ENCODE results near the gene TPRN.
"Not testable (repeated sequence)": the region's sequence is repeated elsewhere in the genome, so short reads cannot be mapped to it uniquely, and the experiment has no call there.

The TPRN gene, protein sequence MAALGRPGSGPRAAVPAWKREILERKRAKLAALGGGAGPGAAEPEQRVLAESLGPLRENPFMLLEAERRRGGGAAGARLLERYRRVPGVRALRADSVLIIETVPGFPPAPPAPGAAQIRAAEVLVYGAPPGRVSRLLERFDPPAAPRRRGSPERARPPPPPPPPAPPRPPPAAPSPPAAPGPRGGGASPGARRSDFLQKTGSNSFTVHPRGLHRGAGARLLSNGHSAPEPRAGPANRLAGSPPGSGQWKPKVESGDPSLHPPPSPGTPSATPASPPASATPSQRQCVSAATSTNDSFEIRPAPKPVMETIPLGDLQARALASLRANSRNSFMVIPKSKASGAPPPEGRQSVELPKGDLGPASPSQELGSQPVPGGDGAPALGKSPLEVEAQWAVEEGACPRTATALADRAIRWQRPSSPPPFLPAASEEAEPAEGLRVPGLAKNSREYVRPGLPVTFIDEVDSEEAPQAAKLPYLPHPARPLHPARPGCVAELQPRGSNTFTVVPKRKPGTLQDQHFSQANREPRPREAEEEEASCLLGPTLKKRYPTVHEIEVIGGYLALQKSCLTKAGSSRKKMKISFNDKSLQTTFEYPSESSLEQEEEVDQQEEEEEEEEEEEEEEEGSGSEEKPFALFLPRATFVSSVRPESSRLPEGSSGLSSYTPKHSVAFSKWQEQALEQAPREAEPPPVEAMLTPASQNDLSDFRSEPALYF

GRCh38 chr9:137200311-137201204, at the start of gene TPRN:
TSS of gene TPRN (minus strand) at chr9:137200741. CDS start at chr9:137200711, 30 bp downstream.
- peak; percentile 96 for DNase-seq (ENCODE audit: low read depth)

- DNase-seq (ENCODE audit: low read depth), result no peak
Observed at GRCh38 chr9:137247916-137248175, 47.3 kb upstream of the TPRN start.

DNA sequence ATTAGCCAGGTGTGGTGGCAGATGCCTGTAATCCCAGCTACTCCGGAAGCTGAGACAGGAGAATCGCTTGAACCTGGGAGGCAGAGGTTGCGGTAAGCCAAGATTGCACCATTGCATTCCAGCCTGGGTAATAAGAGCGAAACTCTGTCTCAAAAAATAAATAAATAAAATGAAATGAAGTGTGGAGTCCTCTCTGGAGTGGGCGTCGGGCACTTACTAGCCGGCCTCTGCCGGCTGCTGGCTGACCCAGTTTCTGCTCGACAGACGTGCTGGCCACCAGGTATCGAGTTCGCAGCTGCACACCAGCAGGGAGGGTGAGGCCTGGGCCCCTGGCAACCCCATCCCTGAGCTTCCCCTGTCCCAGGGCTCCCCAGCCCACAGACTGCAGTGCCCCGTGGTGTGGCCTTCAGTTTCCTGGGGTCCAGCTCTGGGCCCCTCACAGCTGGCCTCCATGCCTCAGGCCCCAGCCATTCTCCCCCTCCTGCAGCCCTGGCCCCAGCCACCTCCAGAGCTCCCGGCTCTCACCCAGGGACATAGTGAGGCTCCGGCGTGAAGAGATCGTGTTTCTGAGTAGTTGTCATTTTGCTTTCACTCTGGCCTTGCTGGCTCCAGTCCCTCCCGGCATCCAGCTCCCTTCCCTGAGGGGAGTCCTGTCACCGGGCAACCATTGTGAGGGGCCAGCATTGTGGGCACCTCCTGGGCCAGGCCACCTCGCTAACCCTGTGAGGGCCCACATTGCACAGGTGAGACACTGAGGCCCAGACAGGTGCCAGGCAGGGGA, 46.8 kb upstream of the TPRN start:
- no peak for DNase-seq (ENCODE audit: low read depth)

- no peak for DNase-seq (ENCODE audit: low read depth)
Observed at GRCh38 chr9:137245450-137246421, 45.2 kb upstream of the TPRN start.

GRCh38 chr9:137244486-137245449, 44.2 kb upstream of the TPRN start:
- no peak for DNase-seq (ENCODE audit: low read depth)

DNA sequence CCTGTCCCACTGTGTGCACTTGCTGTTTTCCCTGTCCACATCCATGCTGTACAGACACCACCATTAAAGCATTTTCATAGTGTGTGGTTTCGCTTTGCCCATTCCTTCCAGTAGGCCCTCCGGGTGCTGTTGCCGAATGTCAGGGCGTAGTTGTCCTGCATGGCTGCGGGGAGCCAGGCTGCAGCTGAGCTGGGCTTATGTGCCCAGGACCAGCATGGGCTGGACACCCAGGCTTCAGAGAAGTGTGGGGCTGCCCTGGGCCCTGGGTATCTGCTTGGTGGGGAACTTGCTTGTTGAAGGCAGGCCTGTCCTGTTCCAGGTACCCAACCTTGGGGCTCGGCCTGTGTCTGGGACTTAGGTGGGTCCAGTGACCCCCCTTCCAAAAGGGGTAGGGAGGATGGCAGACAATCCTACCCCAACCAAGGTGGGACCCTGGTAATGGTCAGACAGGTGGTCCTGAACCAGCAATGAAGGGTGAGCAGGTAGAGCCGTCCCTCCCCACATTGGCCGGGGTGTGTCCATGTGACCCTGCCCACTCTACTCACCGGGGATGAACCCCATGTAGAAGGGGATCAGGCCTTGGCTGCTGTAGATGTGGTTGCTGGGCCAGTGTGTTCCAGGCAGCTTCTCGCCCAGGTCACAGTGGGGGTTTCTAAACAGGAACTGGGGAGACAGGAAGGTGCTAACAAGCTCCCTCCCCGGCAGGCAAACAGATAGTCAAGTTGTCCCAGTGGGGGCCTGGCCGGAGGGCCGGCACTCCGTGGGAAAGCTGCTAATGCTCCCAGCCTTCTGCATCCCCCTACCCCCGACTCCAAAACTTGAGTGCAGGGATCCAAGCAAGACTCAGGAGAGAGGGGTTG, 43.3 kb upstream of the TPRN start:
- DNase-seq (ENCODE audit: low read depth), result no peak

- DNase-seq (ENCODE audit: low read depth), result not testable (repeated sequence)
Observed at GRCh38 chr9:137243266-137243625, 42.7 kb upstream of the TPRN start.

DNA sequence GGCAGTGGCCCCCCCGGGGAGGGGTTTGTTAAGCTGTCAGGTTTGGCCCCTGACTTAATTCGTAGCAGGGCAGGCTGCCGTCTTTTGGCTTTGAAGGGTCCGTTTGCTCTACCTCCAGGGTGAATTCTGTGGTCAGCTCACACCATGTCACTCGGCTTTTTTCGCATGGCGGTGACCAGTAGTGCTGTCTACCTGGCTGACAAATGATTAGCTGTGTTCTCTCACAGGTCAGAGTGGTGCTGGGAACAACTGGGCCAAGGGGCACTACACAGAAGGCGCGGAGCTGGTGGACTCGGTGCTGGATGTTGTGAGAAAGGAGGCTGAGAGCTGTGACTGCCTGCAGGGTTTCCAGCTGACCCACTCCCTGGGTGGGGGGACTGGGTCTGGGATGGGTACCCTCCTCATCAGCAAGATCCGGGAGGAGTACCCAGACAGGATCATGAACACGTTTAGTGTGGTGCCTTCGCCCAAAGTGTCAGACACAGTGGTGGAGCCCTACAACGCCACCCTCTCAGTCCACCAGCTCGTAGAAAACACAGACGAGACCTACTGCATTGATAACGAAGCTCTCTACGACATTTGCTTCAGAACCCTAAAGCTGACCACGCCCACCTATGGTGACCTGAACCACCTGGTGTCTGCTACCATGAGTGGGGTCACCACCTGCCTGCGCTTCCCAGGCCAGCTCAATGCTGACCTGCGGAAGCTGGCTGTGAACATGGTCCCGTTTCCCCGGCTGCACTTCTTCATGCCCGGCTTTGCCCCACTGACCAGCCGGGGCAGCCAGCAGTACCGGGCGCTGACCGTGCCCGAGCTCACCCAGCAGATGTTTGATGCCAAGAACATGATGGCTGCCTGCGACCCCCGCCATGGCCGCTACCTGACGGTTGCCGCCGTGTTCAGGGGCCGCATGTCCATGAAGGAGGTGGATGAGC, 42.0 kb upstream of the TPRN start:
- no peak for DNase-seq (ENCODE audit: low read depth)

DNA sequence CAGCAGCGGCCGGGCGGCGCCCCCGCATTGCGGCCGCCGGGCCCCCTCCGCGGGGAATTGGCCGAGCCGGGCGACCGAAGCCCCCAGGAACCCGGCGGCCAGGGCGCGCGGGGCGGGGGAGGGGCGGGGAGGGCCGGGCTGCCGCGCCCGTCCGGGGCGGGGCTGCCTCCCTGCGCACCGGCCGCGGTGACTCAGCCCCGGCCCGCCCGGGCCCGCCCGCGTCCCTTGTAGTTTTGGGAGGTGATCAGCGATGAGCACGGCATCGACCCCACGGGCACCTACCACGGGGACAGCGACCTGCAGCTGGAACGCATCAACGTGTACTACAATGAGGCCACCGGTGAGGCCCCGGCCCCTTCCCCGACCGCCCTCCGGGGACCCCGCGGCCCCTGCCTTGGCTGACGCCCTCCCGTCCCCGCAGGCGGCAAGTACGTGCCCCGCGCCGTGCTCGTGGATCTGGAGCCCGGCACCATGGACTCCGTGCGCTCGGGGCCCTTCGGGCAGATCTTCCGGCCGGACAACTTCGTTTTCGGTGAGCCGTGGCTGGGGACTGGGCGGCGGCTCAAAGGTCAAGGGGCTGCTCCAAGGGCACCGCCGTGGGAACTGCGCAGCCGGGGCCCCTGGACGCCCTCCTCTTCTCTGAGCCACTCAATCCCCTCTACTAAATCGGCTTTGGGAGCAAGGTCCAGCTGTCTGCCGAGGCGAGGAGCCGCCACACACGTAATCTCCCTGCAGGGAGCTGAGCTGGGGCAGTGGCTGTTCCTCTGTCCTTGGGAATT, 41.1 kb upstream of the TPRN start:
- peak; percentile 65 for DNase-seq (ENCODE audit: low read depth)

DNA sequence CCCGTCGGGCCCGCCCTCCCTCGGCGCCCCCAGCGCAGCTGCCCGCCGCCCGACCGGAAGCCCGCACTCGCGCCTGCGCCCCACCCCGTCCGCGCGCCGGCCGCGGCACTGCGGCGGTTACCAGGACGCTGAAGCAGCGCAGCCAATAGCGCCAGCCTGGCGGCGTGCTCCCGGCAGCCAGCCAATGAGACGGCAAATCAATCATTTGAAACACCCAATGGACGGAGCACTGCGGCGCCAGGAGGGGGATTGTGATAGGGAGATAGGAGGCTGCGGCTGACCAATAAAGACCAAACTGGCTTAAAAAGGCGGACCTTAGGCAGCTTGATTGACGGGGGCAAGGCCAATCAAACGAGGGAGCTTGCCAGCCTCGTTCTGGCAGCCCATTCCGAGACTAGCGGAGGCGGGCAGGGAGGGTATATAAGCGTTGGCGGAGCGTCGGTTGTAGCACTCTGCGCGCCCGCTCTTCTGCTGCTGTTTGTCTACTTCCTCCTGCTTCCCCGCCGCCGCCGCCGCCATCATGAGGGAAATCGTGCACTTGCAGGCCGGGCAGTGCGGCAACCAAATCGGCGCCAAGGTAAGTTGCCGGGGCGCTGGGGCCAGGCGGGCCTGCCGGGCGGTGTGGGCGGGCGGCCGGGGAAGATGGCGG, 40.4 kb upstream of the TPRN start, which contains the start of gene TUBB4B:
Gene TUBB4B (plus strand): TSS at position 447 of the 649 bp plus-strand sequence. CDS start 74 bp downstream, at position 521.
- peak; percentile 92 for DNase-seq (ENCODE audit: low read depth)

DNA sequence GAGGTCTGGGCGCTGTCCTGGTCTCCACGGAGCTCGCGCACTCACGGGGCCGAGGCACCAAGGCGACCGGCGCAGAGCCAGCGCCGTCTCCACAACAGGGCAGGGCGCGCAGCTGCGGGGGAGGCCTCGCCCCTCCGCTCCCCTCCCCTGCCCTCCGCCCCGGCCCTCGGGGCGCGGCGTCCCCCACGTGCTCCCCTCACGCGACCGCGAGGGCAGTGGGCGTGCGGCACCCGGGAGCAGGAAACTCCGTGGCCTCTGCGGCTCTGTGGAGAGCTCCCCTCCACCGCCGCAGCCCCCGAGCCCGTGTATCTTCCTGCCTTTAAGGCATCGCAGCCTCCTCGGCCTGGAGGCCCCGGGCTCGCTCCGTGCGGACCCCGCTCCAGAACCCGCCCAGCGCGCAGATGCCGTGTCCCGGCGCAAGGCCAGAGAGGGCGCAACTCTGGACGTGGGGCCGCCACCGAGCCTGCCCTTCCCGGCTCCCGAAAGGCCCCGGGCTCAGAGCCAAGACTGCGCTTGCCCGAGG, 39.8 kb upstream of the TPRN start:
- peak; percentile 68 for DNase-seq (ENCODE audit: low read depth)

- DNase-seq (ENCODE audit: low read depth), result not testable (repeated sequence)
Observed at GRCh38 chr9:137239541-137240200, 39.1 kb upstream of the TPRN start.

DNA sequence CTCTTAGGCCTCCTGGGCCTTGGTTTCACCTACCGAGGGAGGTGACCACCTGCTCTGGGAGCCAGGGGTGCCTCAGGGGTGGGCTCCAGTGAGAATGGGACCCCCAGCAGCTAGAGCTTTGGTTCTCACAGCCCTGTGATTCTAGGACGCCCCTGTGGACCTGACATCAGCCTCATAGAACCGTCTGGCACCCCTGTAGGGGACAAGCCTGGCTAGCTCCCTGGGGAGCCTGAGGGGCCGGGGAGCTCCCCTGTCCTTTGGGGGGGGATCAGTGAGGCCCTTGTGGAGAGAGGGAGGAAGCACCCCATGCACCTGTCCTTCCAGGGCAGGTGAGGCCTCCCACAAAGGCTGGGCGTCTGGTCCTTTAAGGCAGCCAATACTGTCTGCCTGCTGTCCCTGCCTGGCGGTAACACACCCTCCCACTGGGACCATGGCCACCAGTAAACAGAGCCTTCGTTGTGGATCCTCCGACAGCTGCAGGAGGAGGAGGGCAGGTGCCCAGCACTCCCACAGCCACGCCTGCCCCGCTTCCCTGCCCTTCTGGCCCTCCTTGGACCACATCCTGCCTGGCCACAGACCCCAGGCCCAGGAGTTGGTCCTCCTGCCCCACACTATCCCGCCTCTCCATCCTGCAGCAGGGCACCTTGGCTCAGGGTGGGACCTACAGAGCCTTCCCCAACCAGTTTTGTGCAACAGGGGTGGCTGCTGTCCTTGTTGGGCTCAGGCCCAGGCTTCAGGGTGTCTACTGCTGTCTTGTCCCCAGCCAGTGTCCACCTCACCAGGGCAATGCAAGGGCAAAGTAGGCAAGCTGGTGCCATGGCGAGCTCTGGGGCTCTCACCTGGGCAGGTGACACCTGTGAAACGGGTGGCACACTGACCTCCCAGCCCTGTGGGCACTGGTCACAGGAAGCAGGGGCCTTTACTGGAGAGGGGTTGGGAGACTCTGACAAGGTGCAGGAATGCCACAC, 37.5 kb upstream of the TPRN start:
- DNase-seq (ENCODE audit: low read depth), result no peak

DNA sequence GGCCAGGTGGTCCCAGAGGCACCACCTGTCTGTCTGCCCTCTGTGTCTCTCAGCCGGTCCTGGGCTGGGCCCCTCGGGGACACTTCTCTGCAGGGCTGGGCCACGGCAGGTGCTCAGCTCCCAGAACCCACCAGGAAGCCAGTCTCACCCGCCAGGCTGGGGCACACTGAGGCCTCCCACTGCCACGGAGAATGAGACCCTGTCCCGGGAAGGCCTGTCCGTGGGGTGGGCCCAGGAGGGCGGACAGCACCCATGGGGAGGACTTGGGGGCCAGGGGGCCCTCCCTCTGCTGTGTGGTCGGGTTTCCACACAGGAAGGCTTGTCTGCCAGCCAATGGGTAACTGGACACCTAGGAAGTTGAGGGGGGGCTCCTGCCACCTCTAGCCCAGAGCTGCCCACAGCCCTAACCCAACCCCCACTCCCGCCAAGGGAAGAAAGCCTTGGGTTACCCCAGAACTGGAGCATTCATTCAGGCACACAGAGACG, 36.4 kb upstream of the TPRN start:
- no peak for DNase-seq (ENCODE audit: low read depth)

Measured in stimulated activated CD8-positive, alpha-beta memory T cell treated with anti-CD3 and anti-CD28 coated beads, Interleukin-12 subunit alpha, Interleukin-12 subunit beta, amount 100 ng/mL, for 4 hours (primary cell).